22Rv1 (cell line): ENCODE measurements around the gene BMPER.
"Not testable (repeated sequence)": the region's sequence is repeated elsewhere in the genome, so short reads cannot be mapped to it uniquely, and the experiment has no call there.

ENCODE experiments used
- ZFX ChIP-seq: fragments of 450-650 bp; IDR thresholded peaks from 2 replicates; pipeline ENCODE4 v1.6.1; 2017; ENCODE audit warnings: antibody characterized with exemption, borderline replicate concordance
- TF ChIP-seq, protein P1 (sequence below): fragments of 450-650 bp; IDR thresholded peaks from 2 replicates; pipeline ENCODE4 v1.5.1; 2017; ENCODE audit warnings: mild to moderate bottlenecking

DNA sequence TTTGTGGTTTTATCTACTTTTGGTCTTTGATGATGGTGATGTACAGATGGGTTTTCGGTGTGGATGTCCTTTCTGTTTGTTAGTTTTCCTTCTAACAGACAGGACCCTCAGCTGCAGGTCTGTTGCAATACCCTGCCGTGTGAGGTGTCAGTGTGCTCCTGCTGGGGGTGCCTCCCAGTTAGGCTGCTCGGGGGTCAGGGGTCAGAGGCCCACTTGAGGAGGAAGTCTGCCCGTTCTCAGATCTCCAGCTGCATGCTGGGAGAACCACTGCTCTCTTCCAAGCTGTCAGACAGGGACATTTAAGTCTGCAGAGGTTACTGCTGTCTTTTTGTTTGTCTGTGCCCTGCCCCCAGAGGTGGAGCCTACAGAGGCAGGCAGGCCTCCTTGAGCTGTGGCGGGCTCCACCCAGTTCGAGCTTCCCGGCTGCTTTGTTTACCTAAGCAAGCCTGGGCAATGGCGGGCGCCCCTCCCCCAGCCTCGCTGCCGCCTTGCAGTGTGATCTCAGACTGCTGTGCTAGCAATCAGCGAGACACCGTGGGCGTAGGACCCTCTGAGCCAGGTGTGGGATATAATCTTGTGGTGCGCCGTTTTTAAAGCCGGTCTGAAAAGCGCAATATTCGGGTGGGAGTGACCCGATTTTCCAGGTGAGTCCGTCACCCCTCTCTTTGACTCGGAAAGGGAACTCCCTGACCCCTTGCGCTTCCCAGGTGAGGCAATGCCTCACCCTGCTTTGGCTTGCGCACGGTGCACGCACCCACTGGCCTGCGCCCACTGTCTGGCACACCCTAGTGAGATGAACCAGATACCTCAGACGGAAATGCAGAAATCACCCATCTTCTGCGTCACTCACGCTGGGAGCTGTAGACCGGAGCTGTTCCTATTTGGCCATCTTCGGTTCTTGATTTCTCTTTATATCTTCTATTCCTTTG is 269.6 kb downstream of the BMPER start:
- TF ChIP-seq, protein P1, sequence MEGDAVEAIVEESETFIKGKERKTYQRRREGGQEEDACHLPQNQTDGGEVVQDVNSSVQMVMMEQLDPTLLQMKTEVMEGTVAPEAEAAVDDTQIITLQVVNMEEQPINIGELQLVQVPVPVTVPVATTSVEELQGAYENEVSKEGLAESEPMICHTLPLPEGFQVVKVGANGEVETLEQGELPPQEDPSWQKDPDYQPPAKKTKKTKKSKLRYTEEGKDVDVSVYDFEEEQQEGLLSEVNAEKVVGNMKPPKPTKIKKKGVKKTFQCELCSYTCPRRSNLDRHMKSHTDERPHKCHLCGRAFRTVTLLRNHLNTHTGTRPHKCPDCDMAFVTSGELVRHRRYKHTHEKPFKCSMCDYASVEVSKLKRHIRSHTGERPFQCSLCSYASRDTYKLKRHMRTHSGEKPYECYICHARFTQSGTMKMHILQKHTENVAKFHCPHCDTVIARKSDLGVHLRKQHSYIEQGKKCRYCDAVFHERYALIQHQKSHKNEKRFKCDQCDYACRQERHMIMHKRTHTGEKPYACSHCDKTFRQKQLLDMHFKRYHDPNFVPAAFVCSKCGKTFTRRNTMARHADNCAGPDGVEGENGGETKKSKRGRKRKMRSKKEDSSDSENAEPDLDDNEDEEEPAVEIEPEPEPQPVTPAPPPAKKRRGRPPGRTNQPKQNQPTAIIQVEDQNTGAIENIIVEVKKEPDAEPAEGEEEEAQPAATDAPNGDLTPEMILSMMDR, result not testable (repeated sequence)
- not testable (repeated sequence) for TF ChIP-seq ZFX
